ENCODE data around the gene APOA4.
"Not testable (repeated sequence)": the region's sequence is repeated elsewhere in the genome, so short reads cannot be mapped to it uniquely, and the experiment has no call there.

Gene APOA4

GRCh38 chr11:116847612-116848011 is 24.5 kb upstream of the APOA4 start:
- DNase-seq: no peak

- DNase-seq: peak in 1 of 2 experiments; percentile 5
Measured at GRCh38 chr11:116844722-116845121, 21.6 kb upstream of the APOA4 start.

- DNase-seq: no peak
Measured at GRCh38 chr11:116843661-116844060, 20.6 kb upstream of the APOA4 start.

GRCh38 chr11:116842909-116843308 is 19.8 kb upstream of the APOA4 start:
- no peak for DNase-seq

DNA sequence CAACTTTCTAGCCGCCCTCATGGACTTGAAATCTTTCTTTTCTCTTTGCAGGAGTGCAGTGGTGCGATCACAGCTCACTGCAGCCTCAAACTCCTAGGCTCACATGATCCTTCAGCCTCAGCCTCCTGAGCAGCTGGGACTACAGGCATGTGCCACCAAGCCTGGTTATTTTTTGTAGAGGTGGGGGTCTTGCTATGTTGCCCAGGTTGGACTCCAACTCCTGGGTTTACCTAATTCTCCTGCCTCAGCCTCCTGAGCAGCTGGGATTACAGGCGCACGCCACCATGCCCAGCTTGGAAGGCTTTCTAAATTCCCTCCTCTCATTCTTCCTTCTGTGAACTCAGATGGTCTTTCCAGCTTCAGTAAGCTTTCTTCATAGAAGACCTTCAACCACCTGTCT is 19.0 kb upstream of the APOA4 start:
- no peak for DNase-seq

GRCh38 chr11:116840746-116841296 is 17.7 kb upstream of the APOA4 start:
- no peak for DNase-seq

DNA sequence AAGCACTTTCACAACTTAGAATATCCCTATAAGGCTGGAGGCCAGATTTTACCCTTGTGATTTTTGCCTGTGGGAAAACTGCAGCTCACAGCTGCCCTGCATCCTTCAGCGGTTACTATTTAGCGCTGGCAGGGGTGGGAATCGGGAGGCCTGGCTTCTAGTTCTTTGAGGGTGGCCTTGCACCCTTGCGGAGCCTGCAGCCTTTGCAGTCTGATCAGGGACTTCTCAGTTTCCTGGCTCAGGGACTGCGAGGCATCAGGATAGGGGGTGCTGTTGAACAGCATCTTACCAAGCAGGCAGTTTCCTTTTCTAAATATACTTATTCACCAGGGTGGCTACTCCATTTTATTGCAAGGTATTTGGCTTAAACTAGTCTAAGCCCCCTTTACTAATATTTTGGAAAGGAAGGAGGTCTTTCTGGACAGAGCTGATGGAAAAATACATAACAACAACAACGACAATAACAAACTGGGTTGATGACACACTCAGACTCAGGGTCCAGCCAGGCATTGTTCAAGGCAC is 17.2 kb upstream of the APOA4 start:
- DNase-seq: no peak

GRCh38 chr11:116838321-116839084 is 15.4 kb upstream of the APOA4 start:
- no peak for DNase-seq

- no peak for DNase-seq
Measured at GRCh38 chr11:116837231-116838091, 14.4 kb upstream of the APOA4 start, which contains the start of gene APOA1. APOA1 (minus strand) TSS chr11:116837622; CDS start chr11:116837387, 235 bp downstream.

GRCh38 chr11:116836632-116836991 is 13.5 kb upstream of the APOA4 start:
- DNase-seq: peak in 1 of 2 experiments; percentile 25

DNA sequence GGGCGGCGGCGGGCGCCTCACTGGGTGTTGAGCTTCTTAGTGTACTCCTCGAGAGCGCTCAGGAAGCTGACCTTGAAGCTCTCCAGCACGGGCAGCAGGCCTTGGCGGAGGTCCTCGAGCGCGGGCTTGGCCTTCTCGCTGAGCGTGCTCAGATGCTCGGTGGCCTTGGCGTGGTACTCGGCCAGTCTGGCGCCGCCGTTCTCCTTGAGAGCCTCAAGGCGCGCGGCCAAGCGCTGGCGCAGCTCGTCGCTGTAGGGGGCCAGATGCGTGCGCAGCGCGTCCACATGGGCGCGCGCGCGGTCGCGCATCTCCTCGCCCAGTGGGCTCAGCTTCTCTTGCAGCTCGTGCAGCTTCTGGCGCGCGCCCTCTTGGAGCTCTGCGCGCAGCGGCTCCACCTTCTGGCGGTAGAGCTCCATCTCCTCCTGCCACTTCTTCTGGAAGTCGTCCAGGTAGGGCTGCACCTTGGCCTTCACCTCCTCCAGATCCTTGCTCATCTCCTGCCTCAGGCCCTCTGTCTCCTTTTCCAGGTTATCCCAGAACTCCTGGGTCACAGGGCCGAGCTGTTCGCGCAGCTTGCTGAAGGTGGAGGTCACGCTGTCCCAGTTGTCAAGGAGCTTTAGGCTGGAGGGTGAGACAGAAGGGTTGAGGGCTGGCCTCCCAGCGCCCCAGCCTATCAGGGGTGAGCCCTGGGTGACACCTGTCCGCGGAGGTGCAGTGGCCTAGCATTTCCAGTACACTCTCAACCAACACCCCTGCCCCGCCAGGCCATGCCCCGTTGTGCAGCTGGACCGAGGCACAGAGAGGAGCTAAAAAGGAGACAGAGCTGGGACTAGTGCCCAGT is 12.9 kb upstream of the APOA4 start:
- peak; percentile 86 to 98 for DNase-seq

DNA sequence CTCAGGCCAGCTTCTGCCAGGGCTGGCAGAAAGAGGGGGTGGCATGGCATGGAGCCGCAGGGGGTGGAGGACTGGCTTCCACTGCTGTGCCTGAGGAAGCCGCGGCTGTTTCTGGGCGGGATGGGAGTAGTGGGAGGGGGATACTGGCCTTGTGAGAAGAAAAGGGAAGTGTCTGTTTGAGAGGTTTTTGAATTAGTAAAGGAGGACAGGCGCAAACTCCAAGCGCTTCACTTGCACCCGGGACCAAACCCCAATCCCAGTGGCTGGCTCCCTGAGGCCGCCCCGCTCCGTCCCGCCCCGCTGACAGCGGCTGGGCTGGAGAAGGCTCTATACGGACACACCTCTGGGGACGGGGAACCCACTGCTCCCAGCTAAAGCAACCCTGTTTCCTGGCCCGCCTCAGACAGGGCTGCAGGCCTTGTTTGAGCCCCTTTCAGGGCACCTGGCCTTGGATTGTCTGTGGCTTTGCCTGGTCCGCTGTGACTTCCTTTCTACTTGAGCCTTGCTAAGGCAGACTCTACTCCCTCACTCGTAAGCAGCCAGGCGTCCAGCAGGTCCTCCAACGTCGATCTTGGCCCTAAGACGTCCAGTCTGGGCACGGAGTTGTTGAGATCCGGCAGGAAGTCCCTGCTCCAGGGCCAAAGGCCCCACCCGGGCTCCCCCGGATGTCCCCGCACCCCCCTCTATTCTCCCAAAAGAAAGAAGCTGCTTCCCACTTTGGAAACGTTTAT is 12.1 kb upstream of the APOA4 start:
- DNase-seq: no peak

GRCh38 chr11:116834535-116835041 is 11.5 kb upstream of the APOA4 start:
- DNase-seq: not testable (repeated sequence)

- DNase-seq: no peak
Measured at GRCh38 chr11:116833816-116834534, 10.9 kb upstream of the APOA4 start.

- no peak for DNase-seq
Measured at GRCh38 chr11:116833491-116833815, 10.3 kb upstream of the APOA4 start.

- no peak for DNase-seq
Measured at GRCh38 chr11:116832350-116833290, 9.5 kb upstream of the APOA4 start.

- DNase-seq: no peak
Measured at GRCh38 chr11:116831790-116832349, 8.8 kb upstream of the APOA4 start.

GRCh38 chr11:116830184-116830912 is 7.2 kb upstream of the APOA4 start:
- no peak for DNase-seq

Measured in NCI-H446 (cell line).